ENCODE results near the gene CNTROB. TPM values are rescaled to one million over a fixed set of nuclear protein-coding genes. Genes with fewer than 3 reads are reported as not detected.

The CNTROB gene
- total and polyA plus RNA-seq, 2 of the 4 experiments (the other 2 are of a cell fraction), result 12.7 to 26.4 TPM

DNA sequence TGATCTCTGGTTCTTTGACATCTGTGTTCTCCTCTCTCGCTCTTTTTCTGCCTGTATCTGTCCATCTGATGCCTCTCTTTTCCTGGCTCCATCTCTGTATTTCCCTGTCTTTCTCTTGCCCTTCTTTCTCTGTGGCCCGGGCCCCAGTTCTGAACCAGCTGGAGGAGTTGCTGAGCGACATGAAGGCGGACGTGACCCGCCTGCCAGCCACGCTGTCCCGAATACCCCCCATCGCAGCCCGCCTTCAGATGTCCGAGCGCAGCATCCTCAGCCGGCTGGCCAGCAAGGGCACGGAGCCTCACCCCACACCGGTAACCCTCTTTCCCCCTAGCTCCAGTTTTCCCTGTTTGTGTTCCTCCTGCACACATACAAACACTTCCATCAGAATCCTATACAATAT is 21.7 kb upstream of the CNTROB start:
- Histone ChIP-seq H2AK5ac (ENCODE audit: low read depth, low read length) (no peak overlapping the region), H3K23ac (ENCODE audit: low read depth, low read length) (no peak overlapping the region), H4K91ac (ENCODE audit: insufficient read depth, low read depth, low read length) (no peak overlapping the region), H3K27ac (ENCODE audit: insufficient read depth, low read length) (no peak overlapping the region), H4K20me1 (ENCODE audit: insufficient read depth, low read length) (peaks cover 2% of the 10 kb centered on the region; the same call in 1 of the 2 replicates), H3K4ac (ENCODE audit: low read depth, low read length) (no peak overlapping the region), H3K9me3 (ENCODE audit: control insufficient read depth, insufficient read depth, low read length) (no peaks in the 10 kb centered on the region), H4K8ac (ENCODE audit: low read depth in 2 of 2, low read length in 2 of 2) (no peak overlapping the region), H2BK5ac (ENCODE audit: low read depth, low read length, poor library complexity, severe bottlenecking) (no peak overlapping the region), H3K4me1 (ENCODE audit: control insufficient read depth, insufficient read depth, low read length) (peaks cover 2% of the 10 kb centered on the region; the same call in 1 of the 2 replicates), H3K27me3 (ENCODE audit: control insufficient read depth, insufficient read depth, low read length) (no peaks in the 10 kb centered on the region), H3K9ac (ENCODE audit: low read depth, low read length) (no peak overlapping the region), H3K56ac (ENCODE audit: extremely low read depth, insufficient read depth, low read length) (no peak overlapping the region), H3K9me1 (ENCODE audit: insufficient read depth, low read length) (no peaks in the 10 kb centered on the region), H3K4me2 (ENCODE audit: low read depth, low read length) (no peak overlapping the region), H3K4me3 (ENCODE audit: insufficient read depth, low read depth, low read length) (no peak overlapping the region), H2BK120ac (ENCODE audit: low read depth, low read length) (no peak overlapping the region), H2AK9ac (replicated peaks; ENCODE audit: low read depth, low read length, poor library complexity) (no peak overlapping the region), H2AFZ (replicated peaks; ENCODE audit: low read length, poor library complexity) (no peak overlapping the region), H4K5ac (ENCODE audit: low read depth, low read length) (no peak overlapping the region), H2BK20ac (ENCODE audit: low read depth, low read length) (no peak overlapping the region), H2BK15ac (ENCODE audit: low read depth, low read length) (no peak overlapping the region), H3K79me1 (ENCODE audit: low read depth in 1 of 2, low read length in 2 of 2) (no peaks in the 10 kb centered on the region; a peak in 1 of 4 replicates), H3K36me3 (ENCODE audit: control insufficient read depth, insufficient read depth, low read length) (peaks cover 67% of the 10 kb centered on the region), H3K14ac (replicated peaks; ENCODE audit: low read depth, low read length) (no peak overlapping the region), H3K18ac (ENCODE audit: low read depth, low read length) (no peak overlapping the region)
- ATAC-seq (ENCODE audit: low read depth) (no peak), DNase-seq (no peak)
- POLR2A ChIA-PET (ENCODE audit: unreplicated experiment), result interaction anchor here (0.6 kb wide), 1 partner anchor 26 kb away, joined by 5 read pairs; no protein-coding TSS in a partner anchor
- TF ChIP-seq, protein P1, sequence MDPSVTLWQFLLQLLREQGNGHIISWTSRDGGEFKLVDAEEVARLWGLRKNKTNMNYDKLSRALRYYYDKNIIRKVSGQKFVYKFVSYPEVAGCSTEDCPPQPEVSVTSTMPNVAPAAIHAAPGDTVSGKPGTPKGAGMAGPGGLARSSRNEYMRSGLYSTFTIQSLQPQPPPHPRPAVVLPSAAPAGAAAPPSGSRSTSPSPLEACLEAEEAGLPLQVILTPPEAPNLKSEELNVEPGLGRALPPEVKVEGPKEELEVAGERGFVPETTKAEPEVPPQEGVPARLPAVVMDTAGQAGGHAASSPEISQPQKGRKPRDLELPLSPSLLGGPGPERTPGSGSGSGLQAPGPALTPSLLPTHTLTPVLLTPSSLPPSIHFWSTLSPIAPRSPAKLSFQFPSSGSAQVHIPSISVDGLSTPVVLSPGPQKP (IDR thresholded peaks at IDR 0.05; ENCODE audit: borderline replicate concordance, low read depth, low read length), result no peak
- TF ChIP-seq RCOR1 (IDR thresholded peaks at IDR 0.05; ENCODE audit: insufficient replicate concordance, low read length) (no peak), MXI1 (IDR thresholded peaks at IDR 0.05; ENCODE audit: borderline replicate concordance, low read depth, low read length) (no peak), MAZ (IDR thresholded peaks at IDR 0.05; ENCODE audit: borderline replicate concordance, low read depth, low read length) (no peak), CEBPB (IDR thresholded peaks at IDR 0.05; ENCODE audit: low read depth, low read length) (no peak), FOS (IDR thresholded peaks at IDR 0.05; ENCODE audit: low read depth, low read length) (no peak), POLR2A (IDR thresholded peaks at IDR 0.05; ENCODE audit: low read depth, low read length) (no peak), CHD1 (IDR thresholded peaks at IDR 0.05; ENCODE audit: low read depth, low read length) (no peak), BHLHE40 (IDR thresholded peaks at IDR 0.05; ENCODE audit: low read depth, low read length) (no peak), RFX5 (IDR thresholded peaks at IDR 0.05; ENCODE audit: low read depth, low read length) (no peak), MAFK (IDR thresholded peaks at IDR 0.05; ENCODE audit: low read depth, low read length) (no peak), RAD21 (IDR thresholded peaks at IDR 0.05; ENCODE audit: low read length) (no peak), NFE2L2 (IDR thresholded peaks at IDR 0.05; ENCODE audit: low read depth, low read length) (no peak), SMC3 (IDR thresholded peaks at IDR 0.05; ENCODE audit: low read depth, low read length) (no peak)
- TF ChIP-seq, protein P2, sequence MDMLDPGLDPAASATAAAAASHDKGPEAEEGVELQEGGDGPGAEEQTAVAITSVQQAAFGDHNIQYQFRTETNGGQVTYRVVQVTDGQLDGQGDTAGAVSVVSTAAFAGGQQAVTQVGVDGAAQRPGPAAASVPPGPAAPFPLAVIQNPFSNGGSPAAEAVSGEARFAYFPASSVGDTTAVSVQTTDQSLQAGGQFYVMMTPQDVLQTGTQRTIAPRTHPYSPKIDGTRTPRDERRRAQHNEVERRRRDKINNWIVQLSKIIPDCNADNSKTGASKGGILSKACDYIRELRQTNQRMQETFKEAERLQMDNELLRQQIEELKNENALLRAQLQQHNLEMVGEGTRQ (IDR thresholded peaks at IDR 0.05; ENCODE audit: low read depth, low read length), result no peak
- TF ChIP-seq, protein P3, sequence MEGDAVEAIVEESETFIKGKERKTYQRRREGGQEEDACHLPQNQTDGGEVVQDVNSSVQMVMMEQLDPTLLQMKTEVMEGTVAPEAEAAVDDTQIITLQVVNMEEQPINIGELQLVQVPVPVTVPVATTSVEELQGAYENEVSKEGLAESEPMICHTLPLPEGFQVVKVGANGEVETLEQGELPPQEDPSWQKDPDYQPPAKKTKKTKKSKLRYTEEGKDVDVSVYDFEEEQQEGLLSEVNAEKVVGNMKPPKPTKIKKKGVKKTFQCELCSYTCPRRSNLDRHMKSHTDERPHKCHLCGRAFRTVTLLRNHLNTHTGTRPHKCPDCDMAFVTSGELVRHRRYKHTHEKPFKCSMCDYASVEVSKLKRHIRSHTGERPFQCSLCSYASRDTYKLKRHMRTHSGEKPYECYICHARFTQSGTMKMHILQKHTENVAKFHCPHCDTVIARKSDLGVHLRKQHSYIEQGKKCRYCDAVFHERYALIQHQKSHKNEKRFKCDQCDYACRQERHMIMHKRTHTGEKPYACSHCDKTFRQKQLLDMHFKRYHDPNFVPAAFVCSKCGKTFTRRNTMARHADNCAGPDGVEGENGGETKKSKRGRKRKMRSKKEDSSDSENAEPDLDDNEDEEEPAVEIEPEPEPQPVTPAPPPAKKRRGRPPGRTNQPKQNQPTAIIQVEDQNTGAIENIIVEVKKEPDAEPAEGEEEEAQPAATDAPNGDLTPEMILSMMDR (conservative IDR thresholded peaks at IDR 0.05; ENCODE audit: low read depth, low read length), result no peak
- BruUV-seq (replicated peaks), result no TSS peak
- CTCF ChIA-PET, result interaction anchor here (1.2 kb wide), 1 partner anchor 9 kb away, joined by 3 read pairs; no protein-coding TSS in a partner anchor
- dilution Hi-C loops (cut with HindIII; ENCODE audit: low sequenced_read_pairs, unreplicated experiment) (no loop called here), in situ Hi-C loops (cut with MboI; ENCODE audit: low sequenced_read_pairs) (loop anchor here (5.0 to 10.0 kb wide), 2 partner anchors 77 to 135 kb away; no protein-coding TSS in a partner anchor), intact Hi-C loops (cut with micrococcal nuclease) (no loop called here)
- 94% methylated on average over 11 of the region's 15 CpGs; no CpG with 5 or more reads in 1 of the 2 experiments for WGBS, 2 experiments (ENCODE audit: extremely low coverage in 2 of 2, insufficient read length in 1 of 2)
